ENCODE results near the gene NOS1AP. TPM values are rescaled to one million over a fixed set of nuclear protein-coding genes. Genes with fewer than 3 reads are reported as not detected.

Gene NOS1AP
- total RNA-seq, 1 experiment from 2014 or later = 14.7 TPM

GRCh38 chr1:162025541-162025940 is 44.0 kb upstream of the NOS1AP start:
- H3K4me1 Mint-ChIP-seq = peaks cover 30% of the 10 kb centered on the region
- H3K27me3 Mint-ChIP-seq (ENCODE audit: low read depth) = peaks cover 65% of the 10 kb centered on the region
- no peaks in the 10 kb centered on the region for H3K36me3 Mint-ChIP-seq
- POLR2A ChIA-PET = no interaction called here
- 0 out of 2 replicates have a peak, but pooled peaks cover 3% of the 10 kb centered on the region for H3K9me3 Mint-ChIP-seq
- ATAC-seq = no peak
- TF ChIP-seq ELF4 (CRISPR knock-in tag; IDR thresholded peaks at IDR 0.05; ENCODE audit: low read depth) (no peak), CBFB (CRISPR knock-in tag; IDR thresholded peaks at IDR 0.05; ENCODE audit: low read depth) (no peak), ZNF317 (CRISPR knock-in tag; IDR thresholded peaks at IDR 0.05; ENCODE audit: borderline replicate concordance, low read depth) (no peak), ARID4B (CRISPR knock-in tag; IDR thresholded peaks at IDR 0.05; ENCODE audit: borderline replicate concordance) (no peak), SMAD4 (CRISPR knock-in tag; IDR thresholded peaks at IDR 0.05) (no peak)
- CTCF ChIA-PET = no interaction called here
- H3K4me3 Mint-ChIP-seq = no peak overlapping the region
- no peak for DNase-seq (ENCODE audit: low spot score)
- no peak overlapping the region for H3K27ac Mint-ChIP-seq

GRCh38 chr1:162026881-162027280 is 42.6 kb upstream of the NOS1AP start:
- H3K27me3 Mint-ChIP-seq (ENCODE audit: low read depth) = peaks cover 69% of the 10 kb centered on the region
- CTCF ChIA-PET = no interaction called here
- no peak overlapping the region for H3K4me3 Mint-ChIP-seq

More at GRCh38 chr1:162026881-162027280, 42.6 kb upstream of the NOS1AP start:
- TF ChIP-seq ELF4 (CRISPR knock-in tag; IDR thresholded peaks at IDR 0.05; ENCODE audit: low read depth) (no peak), MLX (CRISPR knock-in tag; IDR thresholded peaks at IDR 0.05) (no peak), AFF4 (CRISPR knock-in tag; IDR thresholded peaks at IDR 0.05; ENCODE audit: borderline replicate concordance) (no peak), MAX (CRISPR knock-in tag; IDR thresholded peaks at IDR 0.05) (no peak), KAT7 (CRISPR knock-in tag; IDR thresholded peaks at IDR 0.05; ENCODE audit: borderline replicate concordance) (no peak), ZNF232 (CRISPR knock-in tag; IDR thresholded peaks at IDR 0.05) (no peak), GTF2I (CRISPR knock-in tag; conservative IDR thresholded peaks at IDR 0.05) (no peak), JAZF1 (CRISPR knock-in tag; IDR thresholded peaks at IDR 0.05) (no peak), ESRRA (CRISPR knock-in tag; IDR thresholded peaks at IDR 0.05; ENCODE audit: borderline replicate concordance) (no peak), CREM (CRISPR knock-in tag; IDR thresholded peaks at IDR 0.05) (no peak), CREB1 (CRISPR knock-in tag; IDR thresholded peaks at IDR 0.05) (no peak)
- H3K27ac Mint-ChIP-seq = no peak overlapping the region
- ATAC-seq (no peak), DNase-seq (ENCODE audit: low spot score) (no peak)
- H3K4me1 Mint-ChIP-seq = peaks cover 17% of the 10 kb centered on the region
- H3K9me3 Mint-ChIP-seq = 0 out of 2 replicates have a peak, but pooled peaks cover 3% of the 10 kb centered on the region
- no peaks in the 10 kb centered on the region for H3K36me3 Mint-ChIP-seq
- POLR2A ChIA-PET = no interaction called here

Measured in WTC11 (cell line).